Measurements from ENCODE around the gene LINC01488. TPM values are rescaled to one million over a fixed set of nuclear protein-coding genes. Genes with fewer than 3 reads are reported as not detected.

Gene LINC01488
- total and polyA plus RNA-seq, 2 donors from 2014 or later, result not detected

- DNase-seq, result no peak
- Histone ChIP-seq H3K4me1 (ENCODE audit: control insufficient read depth in 2 of 3, insufficient read depth in 2 of 3, low read depth in 1 of 3, low read length in 3 of 3) (peaks cover 0 to 7% (median 7%) of the 10 kb centered on the region in 3 donors), H3K27me3 (ENCODE audit: control insufficient read depth, insufficient read depth, low read length) (no peaks in the 10 kb centered on the region), H3K9ac (ENCODE audit: low read length in 3 of 3) (no peak overlapping the region), H3K9me3 (ENCODE audit: control insufficient read depth in 2 of 3, insufficient read depth in 1 of 3, low read length in 3 of 3) (no peaks in the 10 kb centered on the region), H3K36me3 (ENCODE audit: control insufficient read depth in 2 of 3, insufficient read depth in 3 of 3, low read length in 3 of 3) (no peaks in the 10 kb centered on the region), H3K4me3 (ENCODE audit: low read length in 3 of 3) (no peak overlapping the region), H3K27ac (ENCODE audit: low read depth in 2 of 2, low read length in 2 of 2) (no peak overlapping the region)
- FAIRE-seq, result no peak
- intact Hi-C loops (cut with DNase I), result no loop called here
- no peak for TF ChIP-seq CTCF (IDR thresholded peaks at IDR 0.05; ENCODE audit: borderline replicate concordance, extremely low read depth, insufficient read depth)
Measured at GRCh38 chr11:69451289-69451688, 30.2 kb upstream of the LINC01488 start.

- peak in 1 of 5 donors; percentile 26 for DNase-seq
Measured at GRCh38 chr11:69452206-69452987, 29.1 kb upstream of the LINC01488 start.

GRCh38 chr11:69453151-69453550 lies 28.3 kb upstream of the LINC01488 start:
- Histone ChIP-seq H3K9ac (ENCODE audit: low read length in 3 of 3) (no peak overlapping the region), H3K4me1 (ENCODE audit: control insufficient read depth in 2 of 3, insufficient read depth in 2 of 3, low read depth in 1 of 3, low read length in 3 of 3) (peaks cover 0 to 7% (median 3%) of the 10 kb centered on the region in 3 donors), H3K9me3 (ENCODE audit: control insufficient read depth in 2 of 3, insufficient read depth in 1 of 3, low read length in 3 of 3) (peaks cover 0 to 8% (median 0%) of the 10 kb centered on the region in 3 donors), H3K27me3 (ENCODE audit: control insufficient read depth, insufficient read depth, low read length) (no peaks in the 10 kb centered on the region), H3K4me3 (ENCODE audit: low read length in 3 of 3) (no peak overlapping the region), H3K27ac (ENCODE audit: low read depth in 2 of 2, low read length in 2 of 2) (no peak overlapping the region), H3K36me3 (ENCODE audit: control insufficient read depth in 2 of 3, insufficient read depth in 3 of 3, low read length in 3 of 3) (no peaks in the 10 kb centered on the region)
- intact Hi-C loops (cut with DNase I), result no loop called here
- no peak for TF ChIP-seq CTCF (IDR thresholded peaks at IDR 0.05; ENCODE audit: borderline replicate concordance, extremely low read depth, insufficient read depth)
- DNase-seq, result peak in 1 of 5 donors; percentile 46
- FAIRE-seq, result no peak

More at GRCh38 chr11:69452206-69452987, 29.1 kb upstream of the LINC01488 start:
- Histone ChIP-seq H3K36me3 (ENCODE audit: control insufficient read depth in 2 of 3, insufficient read depth in 3 of 3, low read length in 3 of 3) (no peaks in the 10 kb centered on the region), H3K9ac (ENCODE audit: low read length in 3 of 3) (no peak overlapping the region), H3K27ac (ENCODE audit: low read depth in 2 of 2, low read length in 2 of 2) (no peak overlapping the region), H3K27me3 (ENCODE audit: control insufficient read depth, insufficient read depth, low read length) (no peaks in the 10 kb centered on the region), H3K4me3 (ENCODE audit: low read length in 3 of 3) (no peak overlapping the region), H3K9me3 (ENCODE audit: control insufficient read depth in 2 of 3, insufficient read depth in 1 of 3, low read length in 3 of 3) (peaks cover 0 to 8% (median 0%) of the 10 kb centered on the region in 3 donors), H3K4me1 (ENCODE audit: control insufficient read depth in 2 of 3, insufficient read depth in 2 of 3, low read depth in 1 of 3, low read length in 3 of 3) (peaks cover 0 to 7% (median 7%) of the 10 kb centered on the region in 3 donors)
- TF ChIP-seq CTCF (IDR thresholded peaks at IDR 0.05; ENCODE audit: borderline replicate concordance, extremely low read depth, insufficient read depth), result no peak
- intact Hi-C loops (cut with DNase I), result no loop called here
- no peak for FAIRE-seq
